ENCODE measurements around the gene MOSMO.
A peak's percentile ranks its signal among the peaks of the same experiment; 100 is the strongest.
"Not testable (repeated sequence)": the region's sequence is repeated elsewhere in the genome, so short reads cannot be mapped to it uniquely, and the experiment has no call there.

The MOSMO gene

GRCh38 chr16:22007509-22008214 is at the start of gene MOSMO:
Gene MOSMO (plus strand): TSS chr16:22008111. CDS start chr16:22008302, 191 bp downstream.
- peak; percentile 96 for DNase-seq (ENCODE audit: low spot score)

- DNase-seq (ENCODE audit: low spot score), result no peak
These were observed 48.9 kb upstream of the MOSMO start for GRCh38 chr16:21959050-21959449.

- DNase-seq (ENCODE audit: low spot score), result no peak
These were observed 45.4 kb upstream of the MOSMO start for GRCh38 chr16:21962475-21962874.

GRCh38 chr16:21963887-21964286 is 44.0 kb upstream of the MOSMO start:
- no peak for DNase-seq (ENCODE audit: low spot score)

DNA sequence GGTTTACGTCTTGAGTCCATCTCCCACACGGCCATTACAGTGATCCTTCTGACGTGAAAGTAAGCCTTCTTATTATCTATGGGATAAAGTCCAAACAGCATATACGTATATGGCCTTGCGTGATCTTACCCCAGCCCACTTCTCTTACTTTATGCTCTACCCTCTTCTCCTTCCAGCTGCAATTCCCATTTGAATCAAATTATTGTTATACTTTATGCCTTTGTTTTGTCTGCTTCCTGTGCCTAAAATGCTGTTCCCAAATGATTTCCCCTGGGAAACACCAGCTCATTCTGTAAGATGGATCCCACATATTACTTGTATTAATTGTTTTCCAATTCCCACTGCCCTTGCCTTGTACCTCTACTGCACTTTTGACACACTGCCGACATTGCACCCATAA is 43.6 kb upstream of the MOSMO start:
- no peak for DNase-seq (ENCODE audit: low spot score)

DNA sequence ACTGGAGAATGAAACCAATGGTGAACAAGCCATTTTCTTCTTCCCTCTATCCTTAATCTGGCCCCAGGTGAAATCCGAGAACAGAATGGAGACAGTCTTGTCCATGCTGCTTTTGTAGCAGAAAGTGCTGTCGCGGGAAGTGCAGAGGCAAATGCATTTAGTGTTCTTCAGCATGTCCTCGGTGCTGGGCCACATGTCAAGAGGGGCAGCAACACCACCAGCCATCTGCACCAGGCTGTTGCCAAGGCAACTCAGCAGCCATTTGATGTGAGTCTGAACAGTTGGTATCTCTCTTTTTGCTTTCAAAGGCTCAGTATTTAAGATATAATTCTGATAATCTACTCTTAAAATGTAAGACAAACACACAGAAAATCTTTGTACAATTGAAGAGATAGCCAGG is 36.1 kb upstream of the MOSMO start:
- no peak for DNase-seq (ENCODE audit: low spot score)

- no peak for DNase-seq (ENCODE audit: low spot score)
These were observed 34.0 kb upstream of the MOSMO start for GRCh38 chr16:21973945-21974344.

DNA sequence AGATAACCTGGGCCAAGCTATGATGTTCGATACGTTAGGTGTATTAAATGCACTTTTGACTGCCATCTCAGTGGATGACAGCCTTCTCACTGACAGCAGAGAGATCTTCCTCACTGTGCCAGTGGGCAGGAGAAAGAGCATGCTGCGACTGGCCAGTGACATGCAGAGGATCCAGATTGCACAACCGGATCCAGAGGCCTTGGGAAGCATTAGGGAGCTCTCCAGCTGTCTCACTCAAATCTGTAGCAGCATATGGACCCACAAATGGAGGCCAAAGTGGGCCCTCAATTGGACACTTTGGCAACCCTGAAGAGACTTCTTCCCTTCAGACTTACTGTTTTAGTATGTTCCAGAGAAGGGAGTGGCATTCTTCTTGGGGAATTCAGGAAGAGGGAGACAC is 27.9 kb upstream of the MOSMO start:
- DNase-seq (ENCODE audit: low spot score), result no peak

- DNase-seq (ENCODE audit: low spot score), result no peak
These were observed 25.8 kb upstream of the MOSMO start for GRCh38 chr16:21982108-21982507.

- no peak for DNase-seq (ENCODE audit: low spot score)
These were observed 23.8 kb upstream of the MOSMO start for GRCh38 chr16:21984062-21984461.

GRCh38 chr16:21985524-21985923 is 22.4 kb upstream of the MOSMO start:
- DNase-seq (ENCODE audit: low spot score), result no peak

GRCh38 chr16:21986692-21987246 is 21.1 kb upstream of the MOSMO start:
- no peak for DNase-seq (ENCODE audit: low spot score)

DNA sequence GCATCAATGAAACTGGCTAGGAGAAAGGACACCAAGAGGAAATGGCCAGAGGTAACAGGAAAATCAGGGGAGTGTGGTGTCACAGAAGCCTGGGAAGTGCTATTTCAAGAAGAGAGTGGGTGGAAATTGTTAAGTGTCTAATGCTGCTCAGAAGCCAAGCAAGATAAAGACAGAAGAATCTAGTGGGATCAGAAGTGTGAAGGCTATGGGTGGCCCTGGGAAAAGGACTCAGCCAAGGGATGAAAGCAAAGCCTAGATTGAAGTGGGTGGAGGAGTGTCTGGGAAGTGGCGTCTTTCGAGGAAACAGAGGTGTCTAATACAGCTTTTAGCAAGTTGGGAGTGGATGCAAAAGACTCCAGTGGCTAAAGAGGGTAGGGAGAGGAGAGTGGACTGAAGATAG is 20.4 kb upstream of the MOSMO start:
- DNase-seq (ENCODE audit: low spot score), result no peak

DNA sequence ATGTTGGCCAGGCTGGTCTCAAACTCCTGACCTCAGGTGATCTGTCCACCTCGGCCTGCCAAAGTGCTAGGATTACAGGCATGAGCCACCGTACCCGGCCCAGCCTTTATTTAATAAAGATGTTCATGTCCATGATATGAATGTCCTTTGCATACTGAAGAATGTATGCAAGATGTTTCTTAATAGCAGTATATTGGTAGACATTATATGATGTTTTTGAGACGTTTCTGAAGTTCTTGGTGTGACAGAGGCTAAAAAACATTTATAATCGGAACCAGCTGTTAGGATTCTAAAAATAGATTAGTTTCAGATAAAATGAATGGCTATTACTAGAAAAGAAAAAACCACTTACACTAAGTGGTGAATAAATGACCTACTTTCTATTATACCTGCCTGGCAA is 18.8 kb upstream of the MOSMO start:
- DNase-seq (ENCODE audit: low spot score), result peak; percentile 27

- no peak for DNase-seq (ENCODE audit: low spot score)
These were observed 18.2 kb upstream of the MOSMO start for GRCh38 chr16:21989751-21990150.

DNA sequence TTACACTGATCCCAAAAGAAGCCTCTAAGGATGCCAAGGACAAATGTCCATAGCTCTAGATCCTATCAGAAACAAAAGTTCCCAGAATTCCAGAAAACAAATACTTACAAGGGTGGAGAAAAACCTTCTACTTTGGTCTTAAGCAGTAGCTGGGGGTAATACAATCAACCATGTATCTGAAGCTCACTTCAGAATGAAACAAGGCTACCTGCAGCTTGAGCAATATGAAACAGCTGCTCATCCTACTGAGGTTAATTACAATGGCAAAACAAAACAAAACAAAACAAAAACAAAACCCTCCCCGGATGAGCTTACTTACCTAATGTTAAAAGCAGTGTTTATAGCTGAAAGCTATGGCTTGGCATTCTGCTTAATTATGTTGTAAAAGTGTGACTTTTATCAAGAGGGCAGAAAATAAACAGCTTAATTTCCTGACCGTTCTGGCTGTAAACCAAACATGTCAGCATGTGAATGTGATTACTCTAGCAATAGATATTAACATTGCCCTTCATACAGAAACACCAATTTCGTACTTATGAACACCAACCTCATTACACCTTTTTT is 17.4 kb upstream of the MOSMO start:
- DNase-seq (ENCODE audit: low spot score), result no peak

- DNase-seq (ENCODE audit: low spot score), result no peak
These were observed 16.3 kb upstream of the MOSMO start for GRCh38 chr16:21991621-21992020.

- no peak for DNase-seq (ENCODE audit: low spot score)
These were observed 12.9 kb upstream of the MOSMO start for GRCh38 chr16:21994856-21995465.

DNA sequence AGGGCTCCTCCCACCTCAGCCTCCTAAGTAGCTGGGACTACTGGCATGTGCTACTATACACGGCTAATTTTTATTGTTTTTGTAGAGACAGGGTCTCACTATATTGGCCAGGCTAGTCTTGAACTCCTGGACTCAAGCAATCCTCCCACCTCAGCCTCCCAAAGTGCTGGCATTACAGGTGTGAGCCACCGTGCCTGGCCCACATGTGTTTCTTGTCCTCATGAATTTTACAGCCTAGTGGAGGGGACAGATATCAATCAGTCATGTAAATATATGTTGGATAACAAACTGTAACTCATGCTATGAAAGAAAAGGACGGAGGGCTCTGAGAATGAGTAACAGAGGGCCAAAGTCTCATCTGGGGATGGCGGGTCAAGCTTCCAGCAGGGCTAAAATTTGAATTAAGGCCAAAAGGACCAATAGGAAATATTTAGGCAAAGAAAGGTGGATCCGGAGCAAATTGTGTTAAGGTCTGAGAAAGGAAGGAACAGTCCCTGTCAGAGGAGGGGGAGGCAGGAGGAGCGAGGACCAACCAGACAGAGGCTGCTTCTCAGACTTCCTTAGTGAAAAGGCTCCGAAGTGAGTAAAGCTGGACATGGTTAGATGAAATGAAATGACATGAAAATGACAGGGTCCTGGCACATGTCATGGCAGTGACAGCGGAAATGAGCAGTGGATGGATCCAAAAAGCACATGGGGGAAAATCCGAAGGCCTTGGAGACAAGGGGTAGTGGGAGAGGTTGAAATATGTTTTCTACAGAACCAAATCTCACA is 10.8 kb upstream of the MOSMO start:
- no peak for DNase-seq (ENCODE audit: low spot score)

DNA sequence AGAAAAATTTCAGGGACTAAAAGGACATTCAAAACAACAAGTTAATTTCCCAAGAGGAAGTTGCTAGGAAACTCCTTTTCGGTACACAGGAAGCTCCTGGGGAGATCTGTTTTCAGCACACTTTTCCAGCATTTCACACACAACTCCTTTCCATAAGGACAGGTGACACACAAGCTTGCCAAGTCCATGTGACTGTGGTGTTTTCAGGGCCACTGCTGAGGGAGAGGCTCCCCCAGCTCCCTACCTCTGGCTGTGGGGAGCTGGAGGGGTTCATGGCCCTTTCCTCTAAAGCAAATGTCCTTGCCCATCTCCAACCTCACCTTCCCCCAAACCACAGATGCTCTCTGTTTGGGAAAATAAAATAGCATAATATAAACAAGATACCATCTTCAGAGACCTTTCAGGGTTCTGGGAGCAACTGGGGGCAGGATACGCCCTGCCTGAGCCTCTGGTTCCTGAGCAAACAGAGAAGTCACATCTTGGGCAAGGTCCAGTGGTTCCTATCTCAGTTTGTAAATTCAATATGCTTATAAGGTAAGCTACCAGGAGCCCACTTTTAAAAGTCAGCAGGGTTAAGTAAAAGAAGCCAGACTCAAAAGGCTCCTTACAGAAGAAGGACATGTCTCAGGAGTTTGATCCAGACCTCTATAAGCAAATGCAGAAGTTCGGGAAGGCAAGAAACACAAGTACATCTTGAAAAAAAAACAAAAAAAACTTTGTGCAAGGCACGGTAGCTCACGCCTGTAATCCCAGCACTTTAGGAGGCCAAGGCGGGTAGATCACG is 10.0 kb upstream of the MOSMO start:
- DNase-seq (ENCODE audit: low spot score), result no peak

DNA sequence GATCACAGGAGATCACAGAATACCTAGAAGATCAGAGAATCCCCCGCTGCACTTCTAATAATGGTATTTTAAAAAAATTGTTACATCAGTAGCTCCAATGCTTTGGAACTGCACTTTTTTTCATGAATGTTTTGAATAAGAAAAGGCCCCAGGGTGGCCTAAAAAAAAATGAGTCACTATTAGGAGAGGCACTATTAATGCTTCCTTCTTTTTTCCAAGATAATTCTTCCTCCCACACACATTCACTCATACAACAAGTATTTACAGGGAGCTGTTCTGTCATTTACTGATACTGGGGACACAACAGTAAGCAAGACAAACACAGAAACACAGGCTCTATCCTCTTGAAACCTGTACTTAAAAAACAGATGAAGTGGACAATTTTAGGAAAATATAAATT is 6.3 kb upstream of the MOSMO start:
- peak; percentile 59 for DNase-seq (ENCODE audit: low spot score)

DNA sequence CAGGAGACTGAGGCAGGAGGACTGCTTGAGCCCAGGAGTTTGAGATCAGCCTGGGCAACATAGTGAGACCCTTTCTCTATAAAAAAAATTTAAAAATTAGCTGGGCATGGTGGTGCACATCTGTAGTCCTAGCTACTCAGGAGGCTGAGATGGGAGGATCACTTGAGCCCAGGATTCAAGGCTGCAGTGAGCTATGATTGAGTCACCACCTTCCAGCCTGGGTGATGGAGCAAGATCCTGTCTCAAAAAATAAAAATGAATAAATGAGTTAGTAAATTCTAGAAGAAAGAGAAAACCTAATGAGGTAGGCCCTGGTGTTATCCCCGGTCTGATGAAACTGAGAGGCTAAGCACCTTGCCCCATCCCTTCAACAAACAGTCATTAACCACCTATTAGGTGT is 5.9 kb upstream of the MOSMO start:
- DNase-seq (ENCODE audit: low spot score), result not testable (repeated sequence)
